Lung (tissue), 12 donors: ENCODE data around the gene GTPBP10. TPM values are rescaled to one million over a fixed set of nuclear protein-coding genes. Genes with fewer than 3 reads are reported as not detected.

Experiments
- ATAC-seq: fragments of 200-7000 bp; cut with Tn5 transposase; one replicate; pipeline ENCODE4 v1.9.1; 2020; ENCODE audit warnings: moderate number of reproducible peaks; ENCODE audit not compliant: insufficient read depth, low FRiP score
- DNase-seq, 3 donors: peaks; one replicate each; pipeline ENCODE4 v3.0.0-alpha.2; 2013 to 2017
- H3K27ac ChIP-seq, 2 donors: one replicate each; pipeline ENCODE4 v1.5.1; 2013; ENCODE audit warnings: mild to moderate bottlenecking in 2 of 2, moderate library complexity in 2 of 2, control low read depth in 1 of 2, inconsistent platforms in 1 of 2, low read depth in 1 of 2, low read length in 1 of 2
- H3K27me3 ChIP-seq, 3 donors: one replicate each; pipeline ENCODE4 v1.5.1; 2013; ENCODE audit warnings: low read length in 2 of 3; ENCODE audit not compliant: control insufficient read depth in 3 of 3, insufficient read depth in 3 of 3
- H3K36me3 ChIP-seq, 4 donors: one replicate each; pipeline ENCODE4 v1.5.1; 2013; ENCODE audit warnings: low read length in 4 of 4, mild to moderate bottlenecking in 1 of 4, moderate library complexity in 1 of 4; ENCODE audit not compliant: control insufficient read depth in 4 of 4, insufficient read depth in 4 of 4
- H3K4me1 ChIP-seq, 5 donors: one replicate each; pipeline ENCODE4 v1.5.1; 2013; ENCODE audit warnings: low read length in 5 of 5, mild to moderate bottlenecking in 2 of 5, moderate library complexity in 1 of 5; ENCODE audit not compliant: control insufficient read depth in 5 of 5, insufficient read depth in 5 of 5
- H3K4me3 ChIP-seq: one replicate; pipeline ENCODE4 v1.5.1; 2013; ENCODE audit warnings: mild to moderate bottlenecking, control low read depth, moderate library complexity
- H3K9ac ChIP-seq, 2 donors: one replicate each; pipeline ENCODE4 v1.5.1; 2013; ENCODE audit warnings: low read length in 2 of 2, control low read depth in 1 of 2; ENCODE audit not compliant: insufficient read depth in 1 of 2
- H3K9me3 ChIP-seq, 4 donors: one replicate each; pipeline ENCODE4 v1.5.1; 2013; ENCODE audit warnings: low read length in 3 of 4, mild to moderate bottlenecking in 1 of 4, moderate library complexity in 1 of 4; ENCODE audit not compliant: control insufficient read depth in 4 of 4, insufficient read depth in 3 of 4
- CTCF ChIP-seq: IDR thresholded peaks from 2 replicates; pipeline ENCODE4 v1.5.1; 2012; ENCODE audit warnings: mild to moderate bottlenecking; ENCODE audit errors: control extremely low read depth, extremely low read depth
- WGBS, 2 donors: extraction: QIAGEN DNeasy Blood & Tissue Kit; methylation state at CpG; one replicate each; pipeline ENCODE4 v1.1.7; 2013; 5-methylcytosine and 5-hydroxymethylcytosine counted together
- polyA plus RNA-seq, 2 donors: library from polyadenylated mRNA; stranded (reverse); fragments of 200-250 nt; gene quantifications; one replicate each; pipeline ENCODE4 v1.2.1, GENCODE V29; 2013
- total RNA-seq, 2 donors: library from RNA; depleted of rRNA in 1 of 2; stranded (reverse); fragments of >200 nt in 1 of 2; gene quantifications; one replicate each; pipeline ENCODE4 v1.2.1, GENCODE V29; 2014 to 2021
- donor health status: control.
- donor health status: control.
- donor health status: Bipolar disorder and iron deficiency.
- donor health status: healthy.
- donor health status: DM: yes; HTN: yes; CAD: no.

Gene GTPBP10
- total and polyA plus RNA-seq, 4 donors, result 9.2 to 20.9 (median 18.3) TPM

GRCh38 chr7:90383861-90384260 is 37.3 kb downstream of the GTPBP10 start:
- no peak overlapping the region for H3K27ac ChIP-seq
- H3K36me3 ChIP-seq, result peaks cover 8 to 38% (median 16%) of the 10 kb centered on the region in 4 donors
- H3K27me3 ChIP-seq, result no peaks in the 10 kb centered on the region
- H3K9me3 ChIP-seq, result no peaks in the 10 kb centered on the region
- 95 to 96% methylated on average over 3 of the region's 3 CpGs for WGBS, 2 donors
- no peak overlapping the region for H3K9ac ChIP-seq
- ATAC-seq (no peak), DNase-seq (no peak)
- no peak overlapping the region for H3K4me3 ChIP-seq
- TF ChIP-seq CTCF, result no peak
- no peaks in the 10 kb centered on the region for H3K4me1 ChIP-seq

GRCh38 chr7:90384433-90384832 is 37.9 kb downstream of the GTPBP10 start:
- Histone ChIP-seq H3K27me3 (no peaks in the 10 kb centered on the region), H3K4me1 (no peaks in the 10 kb centered on the region), H3K27ac (no peak overlapping the region), H3K9ac (no peak overlapping the region), H3K36me3 (peaks cover 6 to 33% (median 11%) of the 10 kb centered on the region in 4 donors), H3K4me3 (no peak overlapping the region), H3K9me3 (no peaks in the 10 kb centered on the region)
- no peak for TF ChIP-seq CTCF
- ATAC-seq, result no peak
- DNase-seq, result no peak

GRCh38 chr7:90387470-90388240 is 41.1 kb downstream of the GTPBP10 start:
- H3K27me3 ChIP-seq, result no peaks in the 10 kb centered on the region
- no peak overlapping the region for H3K4me3 ChIP-seq
- ATAC-seq (no peak), DNase-seq (no peak)
- peaks cover 0 to 16% (median 5%) of the 10 kb centered on the region in 4 donors for H3K36me3 ChIP-seq
- no peak overlapping the region for H3K9ac ChIP-seq
- no peak overlapping the region for H3K27ac ChIP-seq
- TF ChIP-seq CTCF, result no peak
- H3K4me1 ChIP-seq, result no peaks in the 10 kb centered on the region
- 93 to 97% methylated on average over 2 of the region's 2 CpGs for WGBS, 2 donors
- no peaks in the 10 kb centered on the region for H3K9me3 ChIP-seq

- H3K4me1 ChIP-seq, result no peaks in the 10 kb centered on the region
- no peak overlapping the region for H3K4me3 ChIP-seq
- H3K9ac ChIP-seq, result no peak overlapping the region
- H3K9me3 ChIP-seq, result no peaks in the 10 kb centered on the region
- no peak overlapping the region for H3K27ac ChIP-seq
- no peaks in the 10 kb centered on the region for H3K27me3 ChIP-seq
- DNase-seq, result no peak
- TF ChIP-seq CTCF, result no peak
- no peak for ATAC-seq
- peaks cover 0 to 2% (median 0%) of the 10 kb centered on the region in 4 donors for H3K36me3 ChIP-seq
Measured at GRCh38 chr7:90390926-90391325, 44.4 kb downstream of the GTPBP10 start.
